Activated CD8-positive, alpha-beta memory T cell treated with anti-CD3 and anti-CD28 coated beads for 48 hours (primary cell): ENCODE data around the gene C12orf60.
A peak's percentile ranks its signal among the peaks of the same experiment; 100 is the strongest.
"Not testable (repeated sequence)": the region's sequence is repeated elsewhere in the genome, so short reads cannot be mapped to it uniquely, and the experiment has no call there.

Experiments used
- DNase-seq, 3 experiments: peaks; one replicate each; pipeline ENCODE4 v3.0.0-alpha.2; 2020; ENCODE audit warnings: low read depth in 2 of 3, low spot score in 2 of 3

The C12orf60 gene, protein sequence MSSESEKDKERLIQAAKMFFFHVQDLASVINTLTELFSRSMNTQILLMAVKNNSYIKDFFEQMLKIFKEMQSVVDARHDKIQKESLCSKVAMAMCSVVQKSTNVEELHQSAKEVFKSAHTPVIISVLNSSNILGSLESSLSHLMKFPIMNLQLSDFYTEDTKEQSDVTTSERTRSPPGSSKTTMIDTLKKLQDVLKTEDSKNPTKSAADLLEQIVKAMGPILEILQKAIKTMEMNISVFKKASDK

GRCh38 chr12:14803011-14803829 lies at the start of gene C12orf60, which contains the start of gene WBP11:
C12orf60 (plus strand) TSS chr12:14803670; CDS start chr12:14822936, 19,266 bp downstream.
WBP11 (minus strand) TSS chr12:14803478; CDS start chr12:14801383, 2,095 bp downstream.
- DNase-seq, result peak; percentile 55 to 68 (median 59)

DNA sequence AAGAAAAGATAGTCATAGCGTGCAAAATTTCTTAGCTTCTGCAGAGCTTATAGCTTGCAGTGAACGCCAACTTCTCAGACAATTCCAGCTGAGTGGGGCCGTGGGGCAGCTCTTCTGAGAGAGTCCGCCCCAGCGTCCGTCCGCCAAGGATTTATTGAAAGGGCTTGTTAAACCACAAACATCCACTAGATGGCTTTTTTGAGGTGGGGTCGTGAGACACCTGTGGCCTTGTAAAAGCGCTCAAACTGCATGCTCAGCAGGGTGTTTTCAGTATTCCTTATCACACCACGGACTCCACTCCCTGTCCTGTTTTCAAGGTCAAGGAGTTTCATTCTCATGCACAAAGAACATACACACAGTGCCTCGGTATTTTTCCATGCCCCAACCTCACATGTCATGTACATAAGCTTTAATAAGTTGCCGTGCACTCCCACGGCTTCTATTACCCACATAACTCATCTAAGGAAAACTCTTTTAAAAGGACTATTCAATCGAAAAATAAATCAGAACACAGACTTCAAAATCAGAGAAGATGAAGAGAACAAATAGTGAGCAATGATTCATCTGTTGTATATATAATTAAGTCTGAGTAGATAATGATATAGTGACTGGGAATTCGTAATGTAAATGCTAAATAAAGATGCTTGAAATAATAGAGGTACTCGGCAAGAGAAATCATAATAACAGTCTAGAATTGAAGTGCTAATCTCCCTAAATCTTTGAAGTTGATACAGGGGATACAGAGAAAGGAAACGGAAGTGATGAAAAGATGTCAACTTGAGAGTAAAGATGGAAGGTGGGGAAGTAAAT lies 46.9 kb upstream of the C12orf60 start:
- DNase-seq, result no peak

DNA sequence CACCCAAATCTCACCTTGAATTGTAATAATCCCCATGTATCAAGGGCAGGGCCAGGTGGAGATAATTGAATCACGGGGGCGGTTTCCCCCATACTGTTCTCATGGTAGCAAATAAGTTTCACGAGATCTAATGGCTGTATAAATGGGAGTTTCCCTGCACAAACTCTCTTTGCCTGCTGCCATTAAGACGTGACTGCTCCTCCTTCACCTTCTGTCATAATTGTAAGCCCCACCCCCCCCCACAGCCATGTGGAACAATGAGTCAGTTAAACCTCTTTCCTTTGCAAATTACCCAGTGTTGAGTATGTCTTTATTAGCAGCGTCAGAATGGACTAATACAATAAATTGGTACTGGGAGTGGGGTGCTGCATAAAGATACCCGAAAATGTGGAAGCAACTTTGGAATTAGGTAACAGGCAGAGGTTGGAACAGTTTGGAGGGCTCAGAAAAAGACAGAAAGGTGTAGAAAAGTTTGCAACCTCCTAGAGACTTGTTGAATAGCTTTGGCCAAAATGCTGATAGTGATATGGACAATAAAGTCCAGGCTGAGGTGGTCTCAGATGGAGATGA lies 43.7 kb upstream of the C12orf60 start:
- DNase-seq, result not testable (repeated sequence)

- DNase-seq, result no peak
Measured at GRCh38 chr12:14765398-14765797, 38.1 kb upstream of the C12orf60 start.

DNA sequence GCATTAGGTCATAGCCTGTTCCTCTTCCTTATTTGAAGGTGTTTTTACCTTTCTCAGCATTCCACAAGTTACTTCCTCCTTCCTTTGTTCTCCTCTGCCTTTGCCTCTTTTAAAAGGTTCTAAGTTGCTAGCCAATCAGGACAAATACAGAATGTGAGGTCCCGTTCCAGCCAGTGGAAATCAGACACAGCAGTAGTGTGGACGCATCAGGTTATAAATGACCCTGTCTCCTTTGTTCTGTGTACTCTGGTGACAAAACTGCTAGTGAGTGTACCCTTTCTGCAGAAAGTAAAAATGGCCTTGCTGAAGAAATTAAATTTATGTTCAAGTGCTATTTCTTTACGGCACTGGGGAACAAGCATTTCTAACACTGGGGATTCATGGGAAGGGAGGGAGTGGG lies 37.5 kb upstream of the C12orf60 start:
- DNase-seq, result not testable (repeated sequence)

GRCh38 chr12:14766649-14767215 lies 36.7 kb upstream of the C12orf60 start:
- DNase-seq, result no peak

DNA sequence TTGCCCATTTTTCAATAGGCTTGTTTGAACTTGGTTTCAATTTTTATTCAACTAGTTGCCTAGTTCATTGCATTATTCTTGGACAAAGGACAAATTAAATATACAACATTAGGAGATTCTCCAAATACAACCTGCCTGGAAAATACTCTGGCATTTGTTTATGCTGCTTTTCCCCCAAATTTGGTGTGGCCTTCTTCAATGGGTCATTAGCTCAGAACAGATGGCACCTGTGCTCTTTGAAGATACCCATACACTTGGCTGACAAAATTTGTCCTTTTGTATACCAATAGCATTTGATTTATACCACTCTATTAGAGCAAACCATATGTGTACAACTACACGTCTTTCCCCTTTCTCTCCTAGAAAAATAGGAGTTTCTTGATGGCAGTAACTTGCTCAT lies 35.9 kb upstream of the C12orf60 start:
- DNase-seq, result no peak

GRCh38 chr12:14768823-14769405 lies 34.6 kb upstream of the C12orf60 start:
- DNase-seq, result peak in 2 of 3 experiments; percentile 15 to 29

DNA sequence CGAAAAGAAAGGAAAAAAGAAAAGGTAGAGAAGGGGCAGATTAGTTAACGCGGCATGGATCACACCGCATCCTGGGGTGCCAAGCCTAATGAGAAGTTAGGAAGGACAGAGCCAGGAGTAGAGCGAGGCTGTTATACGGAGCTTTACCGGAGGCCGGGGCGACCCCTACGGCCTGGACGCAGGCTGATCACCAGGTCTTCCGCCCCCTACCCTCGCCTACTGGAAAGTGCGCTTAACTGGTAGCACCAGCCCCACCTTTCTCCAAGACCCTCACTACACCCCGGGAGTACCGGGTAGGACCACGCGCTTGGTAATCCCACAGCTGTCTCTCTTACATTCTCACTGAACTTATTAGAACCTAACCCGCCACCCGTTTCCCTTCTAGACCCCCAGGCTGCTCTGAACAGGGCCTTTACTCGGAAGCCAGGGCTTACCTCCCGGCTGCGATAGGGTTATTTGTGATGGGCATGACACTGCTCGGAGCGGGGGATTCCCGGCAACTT lies 34.0 kb upstream of the C12orf60 start:
- DNase-seq, result no peak

- peak; percentile 67 to 78 (median 75) for DNase-seq
Measured at GRCh38 chr12:14769969-14770495, 33.4 kb upstream of the C12orf60 start.

DNA sequence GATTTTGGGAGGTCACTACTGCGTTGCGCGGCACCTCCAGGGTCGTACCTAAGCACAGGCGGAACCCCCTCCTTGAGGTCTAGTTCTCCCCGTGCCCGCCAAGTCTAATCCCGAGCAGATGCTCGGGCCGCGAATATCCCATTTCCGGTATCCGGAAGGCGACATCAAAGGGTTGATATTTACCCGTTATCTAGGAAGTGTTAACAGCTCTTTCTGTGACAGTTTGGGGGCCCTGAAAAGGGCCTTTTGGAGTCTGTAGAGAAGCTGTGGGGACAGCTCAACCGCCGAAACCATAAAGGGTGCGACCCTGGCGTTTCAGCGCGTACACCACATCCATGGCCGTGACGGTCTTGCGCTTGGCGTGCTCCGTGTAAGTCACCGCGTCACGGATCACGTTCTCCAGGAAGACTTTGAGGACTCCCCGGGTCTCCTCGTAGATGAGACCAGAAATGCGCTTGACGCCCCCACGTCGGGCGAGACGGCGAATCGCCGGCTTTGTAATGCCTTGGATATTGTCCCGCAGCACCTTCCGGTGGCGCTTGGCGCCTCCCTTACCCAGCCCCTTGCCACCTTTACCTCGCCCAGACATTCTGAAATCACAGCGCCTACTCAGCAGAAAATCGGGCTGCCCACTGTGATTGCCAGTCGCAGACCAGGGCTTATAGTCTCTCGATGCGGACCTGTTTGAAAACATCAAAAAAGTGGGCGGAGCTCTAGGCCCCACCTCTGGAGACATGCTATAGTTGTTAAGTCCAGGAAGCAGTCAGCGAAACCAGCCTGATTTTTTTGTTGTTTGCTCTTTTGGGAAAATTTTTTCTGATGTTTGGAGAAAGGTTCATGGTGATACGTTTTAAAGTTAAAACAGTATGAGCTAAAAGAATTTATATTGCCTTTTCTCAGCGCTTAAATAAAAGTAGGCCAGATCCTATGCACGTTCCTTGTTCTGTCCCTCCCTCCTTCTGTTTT lies 32.7 kb upstream of the C12orf60 start:
- peak; percentile 75 to 97 (median 82) for DNase-seq

- peak in 1 of 3 experiments; percentile 8 for DNase-seq
Measured at GRCh38 chr12:14771651-14772137, 31.8 kb upstream of the C12orf60 start.

- DNase-seq, result no peak
Measured at GRCh38 chr12:14772946-14773345, 30.5 kb upstream of the C12orf60 start.

GRCh38 chr12:14773685-14774073 lies 29.8 kb upstream of the C12orf60 start:
- peak in 2 of 3 experiments; percentile 27 to 33 for DNase-seq

DNA sequence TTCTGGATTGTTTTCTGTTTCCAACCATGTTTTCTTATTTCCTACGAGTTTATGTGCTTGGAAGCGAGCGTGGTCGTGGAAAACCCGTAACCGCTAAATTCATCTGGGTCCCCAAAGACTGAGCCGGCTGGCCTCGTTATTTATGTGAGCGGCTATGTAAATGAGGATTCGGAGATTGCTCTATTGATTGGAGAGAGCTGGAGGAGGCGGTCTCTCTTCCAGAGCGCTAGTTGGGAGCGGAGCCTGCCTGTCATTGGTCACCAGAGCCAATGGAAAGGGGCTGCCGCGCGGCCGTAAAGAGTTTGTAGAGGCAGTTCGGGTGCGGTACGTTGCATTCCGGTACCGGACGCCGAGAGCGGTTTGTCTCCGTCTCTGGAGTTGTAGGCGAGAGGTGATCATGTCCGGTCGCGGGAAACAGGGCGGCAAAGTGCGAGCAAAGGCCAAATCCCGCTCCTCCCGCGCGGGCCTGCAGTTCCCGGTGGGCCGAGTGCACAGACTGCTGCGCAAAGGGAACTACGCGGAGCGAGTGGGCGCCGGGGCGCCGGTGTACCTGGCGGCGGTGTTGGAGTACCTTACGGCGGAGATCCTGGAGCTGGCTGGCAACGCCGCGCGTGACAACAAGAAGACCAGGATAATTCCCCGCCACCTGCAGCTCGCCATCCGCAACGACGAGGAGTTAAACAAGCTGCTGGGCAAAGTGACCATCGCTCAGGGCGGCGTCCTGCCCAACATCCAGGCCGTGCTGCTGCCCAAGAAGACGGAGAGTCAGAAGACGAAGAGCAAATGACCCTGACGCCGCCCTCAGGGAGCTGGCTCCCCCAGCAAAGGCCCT lies 29.2 kb upstream of the C12orf60 start:
- DNase-seq, result peak; percentile 69 to 74 (median 72)

- peak in 2 of 3 experiments; percentile 7 to 18 for DNase-seq
Measured at GRCh38 chr12:14774906-14775635, 28.4 kb upstream of the C12orf60 start.

DNA sequence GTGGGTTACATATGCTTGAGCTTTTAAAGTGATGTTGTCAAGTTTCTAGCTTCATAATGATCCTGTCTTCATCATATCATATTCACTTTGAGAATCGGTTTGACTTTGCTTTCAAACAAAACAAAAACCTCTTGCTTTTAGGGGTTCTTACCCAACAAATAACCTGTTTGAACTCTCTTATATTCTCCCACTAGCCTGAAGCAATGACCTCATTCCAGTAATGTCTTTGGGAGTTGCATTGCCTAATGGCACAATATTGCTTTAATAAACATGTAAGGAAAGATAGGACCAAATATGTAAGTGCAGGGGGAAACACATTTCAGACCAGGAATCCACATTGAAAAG lies 27.9 kb upstream of the C12orf60 start:
- DNase-seq, result no peak
